ENCODE measurements around the gene CCDC187.

The CCDC187 gene

DNA sequence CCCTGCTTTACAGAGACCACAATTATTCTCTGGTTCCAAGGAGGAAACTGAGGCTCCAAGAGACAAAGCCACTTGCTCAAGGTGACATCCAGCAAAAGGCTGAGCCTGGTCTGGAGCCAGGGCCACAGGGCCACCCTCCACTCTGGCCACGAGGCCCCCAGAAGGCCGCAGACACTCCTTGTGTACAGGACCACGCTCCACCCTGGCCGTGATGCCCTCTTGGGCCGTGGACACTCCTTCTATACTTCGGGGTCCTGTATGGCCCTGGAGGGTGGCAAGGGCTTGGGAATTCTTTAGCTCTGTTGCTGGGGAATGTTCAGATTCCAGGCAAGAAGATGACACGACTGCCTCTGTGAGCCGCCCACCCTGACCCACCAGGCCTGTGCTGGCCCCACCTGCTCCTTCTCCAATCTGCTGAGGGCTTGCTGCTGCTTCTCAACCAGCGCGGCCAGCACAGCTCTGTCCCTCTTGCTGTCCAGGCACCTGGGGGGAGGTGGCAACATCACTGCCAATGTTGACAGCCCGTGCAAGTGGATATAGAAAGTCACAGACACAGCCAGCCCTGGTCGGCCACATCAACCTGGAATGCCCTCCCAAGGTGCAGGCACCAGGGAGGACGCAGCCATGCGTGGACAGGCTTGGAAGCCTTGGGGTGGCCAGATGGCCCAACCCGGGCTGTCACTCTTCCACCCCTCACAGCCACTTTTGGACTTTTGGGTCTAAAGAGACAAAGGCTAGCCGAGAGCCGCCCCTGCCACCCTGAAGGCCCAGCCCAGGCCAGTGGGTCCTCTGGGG is 38.1 kb downstream of the CCDC187 start:
- Histone ChIP-seq H3K27ac (ENCODE audit: low read depth, low read length) (no peak overlapping the region), H3K9me3 (ENCODE audit: control insufficient read depth in 1 of 2, low read length in 2 of 2) (no peaks in the 10 kb centered on the region), H3K9ac (ENCODE audit: low read depth in 1 of 2, low read length in 2 of 2) (no peak overlapping the region), H3K4me3 (ENCODE audit: low read depth in 1 of 2, low read length in 2 of 2) (no peak overlapping the region), H3K27me3 (ENCODE audit: control insufficient read depth in 1 of 2, insufficient read depth in 2 of 2, low read length in 2 of 2) (peaks cover 4 to 11% of the 10 kb centered on the region in 2 donors), H3K4me1 (ENCODE audit: control insufficient read depth in 1 of 2, insufficient read depth in 2 of 2, low read length in 2 of 2) (peaks cover 5 to 6% of the 10 kb centered on the region in 2 donors), H3K36me3 (ENCODE audit: control insufficient read depth in 1 of 2, insufficient read depth in 2 of 2, low read length in 2 of 2) (no peaks in the 10 kb centered on the region)

DNA sequence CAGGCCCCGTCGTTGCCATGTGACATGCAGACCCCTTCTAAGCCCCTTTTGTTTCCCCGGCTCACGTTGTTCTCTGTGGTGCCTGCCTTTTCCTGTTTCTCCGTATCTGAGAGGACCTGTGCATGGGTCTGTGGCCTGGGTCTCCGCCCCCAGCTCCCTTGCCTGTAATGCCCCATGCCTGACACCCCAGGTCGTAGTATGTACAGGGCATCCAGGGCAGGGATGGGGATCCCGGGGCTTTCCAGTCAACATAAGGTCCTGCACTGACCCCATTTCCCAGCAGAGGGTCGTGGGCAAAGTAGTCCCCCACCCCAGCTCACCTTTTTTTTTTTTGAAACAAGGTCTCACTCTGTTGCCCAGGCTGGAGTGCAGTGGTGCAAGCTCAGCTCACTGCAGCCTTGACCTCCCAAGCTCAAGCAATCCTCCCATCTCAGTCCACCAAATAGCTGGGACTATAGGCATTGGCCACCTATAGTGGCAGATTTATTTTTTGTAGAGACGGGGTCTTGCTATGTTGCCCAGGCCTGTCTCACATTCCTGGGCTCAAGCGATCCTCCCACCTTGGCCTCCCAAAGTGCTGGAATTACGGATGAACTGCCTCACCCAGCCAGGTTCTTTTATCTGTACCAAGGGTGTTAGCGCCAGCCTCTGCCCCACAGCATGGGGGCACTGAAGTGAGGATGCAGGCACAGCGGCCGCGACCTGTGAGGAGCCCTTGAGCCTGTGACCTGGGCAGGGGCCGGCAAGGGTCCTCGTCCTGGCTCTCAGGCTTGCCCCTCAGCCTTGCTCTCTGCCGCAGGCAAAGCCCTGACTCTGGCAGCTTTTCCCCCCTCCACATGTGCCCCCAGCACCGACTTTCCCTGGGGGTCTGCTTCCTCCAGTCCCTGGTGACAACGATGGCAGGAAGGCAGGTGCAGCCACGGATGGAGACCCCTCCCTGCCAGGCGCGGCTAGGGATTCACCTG is 39.2 kb downstream of the CCDC187 start:
- no peaks in the 10 kb centered on the region for H3K9me3 ChIP-seq (ENCODE audit: control insufficient read depth in 1 of 2, low read length in 2 of 2)
- H3K27ac ChIP-seq (ENCODE audit: low read depth, low read length) = no peak overlapping the region
- H3K27me3 ChIP-seq (ENCODE audit: control insufficient read depth in 1 of 2, insufficient read depth in 2 of 2, low read length in 2 of 2) = peaks cover 4 to 11% of the 10 kb centered on the region in 2 donors
- no peak overlapping the region for H3K9ac ChIP-seq (ENCODE audit: low read depth in 1 of 2, low read length in 2 of 2)
- H3K36me3 ChIP-seq (ENCODE audit: control insufficient read depth in 1 of 2, insufficient read depth in 2 of 2, low read length in 2 of 2) = no peaks in the 10 kb centered on the region
- H3K4me1 ChIP-seq (ENCODE audit: control insufficient read depth in 1 of 2, insufficient read depth in 2 of 2, low read length in 2 of 2) = peaks cover 5 to 6% of the 10 kb centered on the region in 2 donors
- H3K4me3 ChIP-seq (ENCODE audit: low read depth in 1 of 2, low read length in 2 of 2) = no peak overlapping the region

DNA sequence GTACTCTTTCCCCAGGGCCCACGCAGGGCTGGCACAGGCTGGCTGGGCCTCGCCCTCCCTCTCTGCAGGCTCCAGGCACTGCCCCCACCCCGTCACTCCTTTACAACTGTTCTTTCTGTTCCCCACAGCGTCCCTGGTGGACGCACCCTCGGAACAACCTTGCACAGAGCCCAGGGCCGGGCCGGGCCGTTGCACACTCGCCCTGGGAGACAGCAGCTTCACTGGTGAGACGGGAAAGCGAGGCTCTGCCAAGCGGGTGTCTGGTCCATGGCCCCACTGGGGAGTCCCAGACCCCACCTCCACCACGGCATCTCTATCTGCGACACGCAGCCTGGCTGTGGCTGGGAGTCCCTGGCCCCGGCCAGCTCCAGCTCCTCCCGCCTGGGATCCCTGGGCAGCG is 39.9 kb downstream of the CCDC187 start:
- Histone ChIP-seq H3K9ac (ENCODE audit: low read depth in 1 of 2, low read length in 2 of 2) (no peak overlapping the region), H3K4me1 (ENCODE audit: control insufficient read depth in 1 of 2, insufficient read depth in 2 of 2, low read length in 2 of 2) (peaks cover 5 to 6% of the 10 kb centered on the region in 2 donors), H3K4me3 (ENCODE audit: low read depth in 1 of 2, low read length in 2 of 2) (no peak overlapping the region), H3K27ac (ENCODE audit: low read depth, low read length) (no peak overlapping the region), H3K27me3 (ENCODE audit: control insufficient read depth in 1 of 2, insufficient read depth in 2 of 2, low read length in 2 of 2) (peaks cover 4 to 11% of the 10 kb centered on the region in 2 donors), H3K36me3 (ENCODE audit: control insufficient read depth in 1 of 2, insufficient read depth in 2 of 2, low read length in 2 of 2) (no peaks in the 10 kb centered on the region), H3K9me3 (ENCODE audit: control insufficient read depth in 1 of 2, low read length in 2 of 2) (no peaks in the 10 kb centered on the region)

DNA sequence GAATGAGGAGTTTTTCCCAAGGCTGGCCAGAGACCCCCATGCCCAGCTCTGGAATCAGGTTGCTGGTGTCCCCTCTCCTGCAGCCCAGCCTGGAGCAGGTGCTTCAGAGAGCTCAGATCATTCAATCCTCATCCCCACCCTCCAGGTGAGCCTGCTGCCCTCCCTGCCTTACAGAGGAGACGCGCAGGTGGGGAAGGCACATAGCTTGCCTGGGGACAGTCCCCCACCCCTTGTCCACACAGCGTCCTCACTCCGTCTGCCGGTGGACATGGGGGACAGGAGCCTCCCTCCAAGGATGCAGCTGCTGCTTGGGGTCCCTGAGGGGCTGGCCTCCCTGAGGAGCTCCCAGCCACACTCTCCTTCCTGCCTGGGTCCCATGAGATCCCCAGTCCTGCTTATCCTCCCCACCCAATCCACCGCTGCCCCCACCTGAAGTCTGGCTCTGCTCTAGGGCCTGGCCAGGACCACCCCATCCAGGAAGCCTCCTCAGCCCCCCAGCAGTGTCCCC is 41.2 kb downstream of the CCDC187 start:
- H3K36me3 ChIP-seq (ENCODE audit: control insufficient read depth in 1 of 2, insufficient read depth in 2 of 2, low read length in 2 of 2) = no peaks in the 10 kb centered on the region
- H3K4me1 ChIP-seq (ENCODE audit: control insufficient read depth in 1 of 2, insufficient read depth in 2 of 2, low read length in 2 of 2) = peaks cover 3 to 4% of the 10 kb centered on the region in 2 donors
- H3K9ac ChIP-seq (ENCODE audit: low read depth in 1 of 2, low read length in 2 of 2) = no peak overlapping the region
- H3K27me3 ChIP-seq (ENCODE audit: control insufficient read depth in 1 of 2, insufficient read depth in 2 of 2, low read length in 2 of 2) = peaks cover 0 to 6% of the 10 kb centered on the region in 2 donors
- H3K9me3 ChIP-seq (ENCODE audit: control insufficient read depth in 1 of 2, low read length in 2 of 2) = no peaks in the 10 kb centered on the region
- no peak overlapping the region for H3K27ac ChIP-seq (ENCODE audit: low read depth, low read length)
- no peak overlapping the region for H3K4me3 ChIP-seq (ENCODE audit: low read depth in 1 of 2, low read length in 2 of 2)

DNA sequence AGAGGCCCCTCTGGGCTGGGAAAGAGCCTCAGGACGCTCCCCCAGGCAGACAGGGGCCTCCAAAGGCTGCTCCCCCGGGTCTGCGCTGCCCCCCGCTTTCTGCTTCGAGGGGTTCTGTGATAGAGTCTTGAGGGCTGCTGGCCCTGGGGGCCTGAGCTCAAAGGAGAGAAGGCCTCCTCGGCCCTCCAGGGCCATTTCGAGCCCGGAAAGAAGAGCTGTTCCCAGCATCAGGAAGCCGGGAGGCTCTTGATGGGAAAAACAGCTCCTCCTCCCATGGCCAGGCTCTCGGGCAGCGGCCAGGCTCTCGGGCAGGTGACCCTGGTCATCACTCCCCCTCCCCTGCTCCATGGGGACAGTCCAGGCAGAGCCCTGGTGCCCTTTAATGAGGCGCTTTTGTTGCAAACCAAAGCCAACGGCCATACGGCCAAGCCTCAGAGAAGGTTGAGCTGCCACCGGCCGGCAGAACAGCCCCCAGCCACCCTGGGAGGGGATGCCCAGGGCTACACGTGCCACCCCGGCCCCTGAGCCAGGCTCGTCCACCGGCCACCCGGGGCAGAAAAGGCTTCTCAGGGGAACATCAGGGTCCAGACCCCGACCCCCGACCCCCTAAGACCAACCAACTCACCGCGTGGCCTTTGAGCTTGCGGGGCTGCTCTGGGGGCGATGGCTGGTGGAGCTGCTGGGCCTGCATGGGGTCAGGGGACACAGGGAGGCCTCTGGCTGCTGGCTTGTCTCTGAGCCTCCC is 42.0 kb downstream of the CCDC187 start:
- H3K27ac ChIP-seq (ENCODE audit: low read depth, low read length) = no peak overlapping the region
- H3K9me3 ChIP-seq (ENCODE audit: control insufficient read depth in 1 of 2, low read length in 2 of 2) = no peaks in the 10 kb centered on the region
- H3K4me3 ChIP-seq (ENCODE audit: low read depth in 1 of 2, low read length in 2 of 2) = no peak overlapping the region
- peaks cover 0 to 6% of the 10 kb centered on the region in 2 donors for H3K27me3 ChIP-seq (ENCODE audit: control insufficient read depth in 1 of 2, insufficient read depth in 2 of 2, low read length in 2 of 2)
- no peak overlapping the region for H3K9ac ChIP-seq (ENCODE audit: low read depth in 1 of 2, low read length in 2 of 2)
- no peaks in the 10 kb centered on the region for H3K4me1 ChIP-seq (ENCODE audit: control insufficient read depth in 1 of 2, insufficient read depth in 2 of 2, low read length in 2 of 2)
- no peaks in the 10 kb centered on the region for H3K36me3 ChIP-seq (ENCODE audit: control insufficient read depth in 1 of 2, insufficient read depth in 2 of 2, low read length in 2 of 2)

DNA sequence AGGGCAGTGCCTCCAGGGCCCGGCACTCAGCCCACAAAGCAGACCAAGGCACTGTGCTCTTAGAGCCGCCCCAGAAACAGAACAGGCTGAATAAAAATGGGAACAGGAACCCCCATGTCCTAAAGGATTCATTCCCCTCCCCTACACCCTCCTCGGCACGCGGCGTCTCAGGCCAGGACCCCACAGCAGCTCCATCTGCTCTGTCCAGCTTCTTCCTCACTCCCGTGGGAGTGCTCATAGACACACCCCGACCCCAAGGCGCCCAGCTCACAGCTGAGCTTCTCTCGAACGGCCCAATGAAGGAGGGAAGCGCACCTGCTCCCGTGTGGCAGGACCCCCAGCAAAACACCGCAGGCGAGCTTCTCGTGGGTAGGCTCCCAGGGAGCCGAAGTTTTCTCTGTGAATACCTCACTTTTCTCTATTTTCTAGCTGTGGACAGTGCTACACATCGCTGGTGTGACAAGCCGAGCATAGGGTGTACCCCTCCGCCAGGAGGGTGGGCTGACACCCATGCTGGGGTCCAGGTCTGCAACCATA is 42.9 kb downstream of the CCDC187 start:
- Histone ChIP-seq H3K27ac (ENCODE audit: low read depth, low read length) (no peak overlapping the region), H3K4me1 (ENCODE audit: control insufficient read depth in 1 of 2, insufficient read depth in 2 of 2, low read length in 2 of 2) (no peaks in the 10 kb centered on the region), H3K27me3 (ENCODE audit: control insufficient read depth in 1 of 2, insufficient read depth in 2 of 2, low read length in 2 of 2) (peaks cover 0 to 6% of the 10 kb centered on the region in 2 donors), H3K4me3 (ENCODE audit: low read depth in 1 of 2, low read length in 2 of 2) (no peak overlapping the region), H3K9me3 (ENCODE audit: control insufficient read depth in 1 of 2, low read length in 2 of 2) (no peaks in the 10 kb centered on the region), H3K9ac (ENCODE audit: low read depth in 1 of 2, low read length in 2 of 2) (no peak overlapping the region), H3K36me3 (ENCODE audit: control insufficient read depth in 1 of 2, insufficient read depth in 2 of 2, low read length in 2 of 2) (no peaks in the 10 kb centered on the region)

DNA sequence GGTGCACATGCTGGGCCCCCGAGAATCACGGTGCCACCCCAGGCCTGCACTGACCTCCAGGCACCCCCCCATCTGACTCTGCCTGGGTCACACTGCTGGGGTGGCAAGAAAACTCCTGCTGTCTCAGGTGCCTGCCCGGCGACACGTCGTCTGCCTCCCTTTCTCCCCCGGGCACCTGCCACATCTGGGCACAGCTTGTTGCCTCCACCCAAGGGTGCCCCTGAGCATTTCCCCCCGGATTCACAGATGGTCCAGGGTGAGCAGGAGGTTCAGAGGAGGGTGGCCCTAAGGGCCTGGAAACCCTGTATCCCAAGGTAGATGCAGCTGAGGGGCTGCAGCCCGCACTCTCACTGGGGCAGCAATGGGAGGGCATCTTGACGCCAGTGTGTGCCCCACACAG is 43.4 kb downstream of the CCDC187 start:
- Histone ChIP-seq H3K27me3 (ENCODE audit: control insufficient read depth in 1 of 2, insufficient read depth in 2 of 2, low read length in 2 of 2) (peaks cover 0 to 6% of the 10 kb centered on the region in 2 donors), H3K36me3 (ENCODE audit: control insufficient read depth in 1 of 2, insufficient read depth in 2 of 2, low read length in 2 of 2) (no peaks in the 10 kb centered on the region), H3K9ac (ENCODE audit: low read depth in 1 of 2, low read length in 2 of 2) (no peak overlapping the region), H3K4me3 (ENCODE audit: low read depth in 1 of 2, low read length in 2 of 2) (no peak overlapping the region), H3K4me1 (ENCODE audit: control insufficient read depth in 1 of 2, insufficient read depth in 2 of 2, low read length in 2 of 2) (no peaks in the 10 kb centered on the region), H3K9me3 (ENCODE audit: control insufficient read depth in 1 of 2, low read length in 2 of 2) (no peaks in the 10 kb centered on the region), H3K27ac (ENCODE audit: low read depth, low read length) (no peak overlapping the region)

DNA sequence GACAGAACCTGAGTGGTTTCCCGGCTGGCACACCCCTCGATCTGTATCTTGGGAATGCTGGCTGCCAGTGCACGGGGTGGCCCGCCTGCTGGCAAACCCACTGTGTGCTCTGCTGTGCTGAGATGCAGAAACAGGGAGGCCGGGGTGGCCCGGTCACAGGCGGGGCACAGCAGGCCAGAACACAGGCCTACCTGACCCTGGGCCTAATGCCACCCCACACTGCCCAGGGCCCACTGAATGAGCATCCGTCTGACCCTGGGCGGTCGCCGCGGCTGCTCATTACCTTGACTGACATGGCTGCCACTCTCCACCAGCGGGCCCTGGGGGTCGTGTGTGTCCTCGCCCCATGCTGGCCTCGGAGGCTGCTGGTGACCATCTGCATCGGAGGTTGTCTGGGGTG is 44.1 kb downstream of the CCDC187 start:
- Histone ChIP-seq H3K36me3 (ENCODE audit: control insufficient read depth in 1 of 2, insufficient read depth in 2 of 2, low read length in 2 of 2) (no peaks in the 10 kb centered on the region), H3K9me3 (ENCODE audit: control insufficient read depth in 1 of 2, low read length in 2 of 2) (no peaks in the 10 kb centered on the region), H3K4me3 (ENCODE audit: low read depth in 1 of 2, low read length in 2 of 2) (no peak overlapping the region), H3K9ac (ENCODE audit: low read depth in 1 of 2, low read length in 2 of 2) (no peak overlapping the region), H3K4me1 (ENCODE audit: control insufficient read depth in 1 of 2, insufficient read depth in 2 of 2, low read length in 2 of 2) (no peaks in the 10 kb centered on the region), H3K27me3 (ENCODE audit: control insufficient read depth in 1 of 2, insufficient read depth in 2 of 2, low read length in 2 of 2) (peaks cover 0 to 6% of the 10 kb centered on the region in 2 donors), H3K27ac (ENCODE audit: low read depth, low read length) (no peak overlapping the region)

DNA sequence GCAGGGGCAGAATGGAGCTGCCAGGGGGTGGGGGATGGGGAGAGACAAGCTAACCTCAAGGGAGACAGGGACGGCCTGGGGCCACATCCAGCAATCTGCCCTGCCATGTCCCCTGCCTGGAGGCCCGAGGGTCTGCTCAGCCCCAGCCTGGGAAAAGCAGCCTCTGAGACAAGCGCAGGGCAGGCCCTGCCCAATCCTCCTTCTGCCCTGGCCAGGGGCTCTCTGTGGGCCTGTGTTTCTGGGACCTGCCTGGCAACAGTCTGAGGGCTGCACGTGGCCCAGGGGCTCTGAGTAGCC is 44.4 kb downstream of the CCDC187 start:
- no peaks in the 10 kb centered on the region for H3K4me1 ChIP-seq (ENCODE audit: control insufficient read depth in 1 of 2, insufficient read depth in 2 of 2, low read length in 2 of 2)
- no peak overlapping the region for H3K9ac ChIP-seq (ENCODE audit: low read depth in 1 of 2, low read length in 2 of 2)
- no peaks in the 10 kb centered on the region for H3K9me3 ChIP-seq (ENCODE audit: control insufficient read depth in 1 of 2, low read length in 2 of 2)
- H3K4me3 ChIP-seq (ENCODE audit: low read depth in 1 of 2, low read length in 2 of 2) = no peak overlapping the region
- peaks cover 0 to 6% of the 10 kb centered on the region in 2 donors for H3K27me3 ChIP-seq (ENCODE audit: control insufficient read depth in 1 of 2, insufficient read depth in 2 of 2, low read length in 2 of 2)
- H3K27ac ChIP-seq (ENCODE audit: low read depth, low read length) = no peak overlapping the region
- no peaks in the 10 kb centered on the region for H3K36me3 ChIP-seq (ENCODE audit: control insufficient read depth in 1 of 2, insufficient read depth in 2 of 2, low read length in 2 of 2)
